Measurements from ENCODE around the gene CUX1.
"Not testable (repeated sequence)": the region's sequence is repeated elsewhere in the genome, so short reads cannot be mapped to it uniquely, and the experiment has no call there.

Gene CUX1

DNA sequence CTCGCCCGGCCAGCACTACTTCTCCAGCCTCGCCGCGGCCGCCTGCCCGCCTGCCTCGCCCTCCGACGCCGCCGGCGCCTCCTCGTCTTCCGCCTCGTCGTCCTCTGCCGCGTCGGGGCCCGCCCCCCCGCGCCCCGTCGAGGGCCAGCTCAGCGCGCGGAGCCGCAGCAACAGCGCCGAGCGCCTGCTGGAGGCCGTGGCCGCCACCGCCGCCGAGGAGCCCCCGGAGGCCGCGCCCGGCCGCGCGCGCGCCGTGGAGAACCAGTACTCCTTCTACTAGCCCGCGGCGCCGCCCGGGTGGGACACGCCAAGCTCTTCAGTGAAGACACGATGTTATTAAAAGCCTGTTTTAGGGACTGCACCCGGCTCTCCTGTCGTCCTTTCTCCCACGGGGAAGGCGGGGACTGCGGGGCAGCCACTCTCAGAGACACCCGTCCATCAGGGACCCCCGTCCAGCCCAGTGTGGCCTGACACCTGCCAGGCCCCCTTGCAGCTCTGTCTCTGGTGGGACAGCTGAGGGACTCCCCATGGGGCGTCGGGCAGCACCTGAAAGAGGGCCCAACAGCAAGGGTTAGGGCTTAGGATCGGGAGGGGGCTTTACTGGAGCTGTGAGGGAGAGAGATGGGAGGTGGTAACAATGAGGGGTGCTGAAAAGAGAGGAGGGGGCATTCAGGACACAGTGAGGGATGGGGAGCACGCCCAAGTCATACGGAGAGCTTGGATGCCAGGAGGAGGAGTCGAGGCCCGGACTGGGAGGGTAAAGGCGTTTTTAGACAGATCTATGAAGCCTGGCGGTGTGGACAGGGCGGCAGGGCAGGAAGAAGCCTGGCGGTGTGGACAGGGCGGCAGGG, 504.1 kb downstream of the CUX1 start:
- Mint-ChIP-seq H3K36me3 (ENCODE audit: low read depth) (peaks cover 62% of the 10 kb centered on the region), H3K4me1 (ENCODE audit: low read depth) (peaks cover 5% of the 10 kb centered on the region), H3K4me3 (no peak overlapping the region), H3K9me3 (no peaks in the 10 kb centered on the region), H3K27ac (no peak overlapping the region), H3K27me3 (peaks cover 1% of the 10 kb centered on the region)
- intact Hi-C loops (cut with micrococcal nuclease) = no loop called here

DNA sequence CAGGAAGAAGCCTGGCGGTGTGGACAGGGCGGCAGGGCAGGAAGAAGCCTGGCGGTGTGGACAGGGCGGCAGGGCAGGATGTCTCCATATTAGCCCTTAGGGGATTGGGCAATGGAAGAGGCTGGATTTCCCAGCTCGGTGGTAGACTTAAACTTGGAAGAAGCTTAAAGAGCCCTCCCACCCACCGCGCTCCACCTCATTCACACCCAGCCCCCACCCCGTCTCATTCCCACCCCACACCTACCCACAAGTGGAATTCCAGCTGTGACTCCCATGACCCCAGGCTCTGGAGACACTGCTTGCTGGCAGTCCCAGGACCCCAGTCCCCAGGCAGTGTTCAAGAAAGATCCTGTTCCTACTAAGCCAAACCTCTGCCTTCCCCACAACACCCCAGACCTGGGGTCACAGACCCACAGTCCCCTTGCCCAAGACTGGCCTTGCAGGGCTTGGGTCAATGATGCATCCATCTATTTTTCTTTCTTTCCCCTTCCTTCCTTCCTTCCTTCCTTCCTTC, 504.8 kb downstream of the CUX1 start:
- intact Hi-C loops (cut with micrococcal nuclease) = no loop called here
- no peaks in the 10 kb centered on the region for H3K9me3 Mint-ChIP-seq
- peaks cover 6% of the 10 kb centered on the region for H3K4me1 Mint-ChIP-seq (ENCODE audit: low read depth)
- H3K36me3 Mint-ChIP-seq (ENCODE audit: low read depth) = peaks cover 55% of the 10 kb centered on the region
- H3K27ac Mint-ChIP-seq = no peak overlapping the region
- H3K4me3 Mint-ChIP-seq = no peak overlapping the region
- H3K27me3 Mint-ChIP-seq = peaks cover 2% of the 10 kb centered on the region

DNA sequence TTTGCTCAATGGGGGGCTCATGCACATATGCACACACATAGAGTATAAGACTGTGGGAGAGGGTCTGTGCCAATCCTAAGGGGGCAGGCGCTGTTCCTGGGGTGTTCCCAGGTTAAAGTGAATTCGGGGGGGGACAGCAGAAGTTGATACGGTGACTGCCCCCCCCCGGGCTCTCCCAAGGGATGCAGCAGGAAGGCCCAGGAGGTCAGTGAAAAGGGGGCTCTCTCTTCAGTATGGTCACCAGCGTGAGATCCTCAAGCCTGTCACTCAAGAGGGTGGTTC, 506.4 kb downstream of the CUX1 start:
- no peak overlapping the region for H3K27ac Mint-ChIP-seq
- H3K4me3 Mint-ChIP-seq = no peak overlapping the region

DNA sequence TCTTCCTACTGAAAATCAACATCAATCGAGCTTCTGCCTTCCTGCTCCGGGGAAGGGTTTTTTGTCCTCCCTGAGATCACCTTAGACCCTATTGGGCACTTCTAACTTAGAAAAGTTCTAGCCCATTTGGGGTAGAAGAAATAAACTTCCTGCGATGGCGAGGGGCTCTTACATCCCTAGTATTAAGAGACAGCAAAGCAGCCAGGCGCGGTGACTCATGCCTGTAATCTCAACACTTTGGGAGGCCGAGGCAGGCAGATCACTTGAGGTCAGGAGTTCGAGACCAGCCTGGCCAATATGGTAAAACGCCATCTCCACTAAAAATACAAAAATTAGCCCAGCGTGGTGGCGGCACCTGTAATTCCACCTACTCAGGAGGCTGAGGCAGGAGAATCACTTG, 507.7 kb downstream of the CUX1 start:
- H3K4me1 Mint-ChIP-seq (ENCODE audit: low read depth) = peaks cover 17% of the 10 kb centered on the region
- H3K4me3 Mint-ChIP-seq; H3K27me3 Mint-ChIP-seq; H3K27ac Mint-ChIP-seq; intact Hi-C loops (cut with micrococcal nuclease); H3K9me3 Mint-ChIP-seq: not testable (repeated sequence)
- peaks cover 27% of the 10 kb centered on the region for H3K36me3 Mint-ChIP-seq (ENCODE audit: low read depth)

More for the DNA sequence above, 506.4 kb downstream of the CUX1 start:
- Mint-ChIP-seq H3K36me3 (ENCODE audit: low read depth) (peaks cover 39% of the 10 kb centered on the region), H3K4me1 (ENCODE audit: low read depth) (peaks cover 17% of the 10 kb centered on the region), H3K9me3 (no peaks in the 10 kb centered on the region), H3K27me3 (peaks cover 9% of the 10 kb centered on the region)
- intact Hi-C loops (cut with micrococcal nuclease) = no loop called here

DNA sequence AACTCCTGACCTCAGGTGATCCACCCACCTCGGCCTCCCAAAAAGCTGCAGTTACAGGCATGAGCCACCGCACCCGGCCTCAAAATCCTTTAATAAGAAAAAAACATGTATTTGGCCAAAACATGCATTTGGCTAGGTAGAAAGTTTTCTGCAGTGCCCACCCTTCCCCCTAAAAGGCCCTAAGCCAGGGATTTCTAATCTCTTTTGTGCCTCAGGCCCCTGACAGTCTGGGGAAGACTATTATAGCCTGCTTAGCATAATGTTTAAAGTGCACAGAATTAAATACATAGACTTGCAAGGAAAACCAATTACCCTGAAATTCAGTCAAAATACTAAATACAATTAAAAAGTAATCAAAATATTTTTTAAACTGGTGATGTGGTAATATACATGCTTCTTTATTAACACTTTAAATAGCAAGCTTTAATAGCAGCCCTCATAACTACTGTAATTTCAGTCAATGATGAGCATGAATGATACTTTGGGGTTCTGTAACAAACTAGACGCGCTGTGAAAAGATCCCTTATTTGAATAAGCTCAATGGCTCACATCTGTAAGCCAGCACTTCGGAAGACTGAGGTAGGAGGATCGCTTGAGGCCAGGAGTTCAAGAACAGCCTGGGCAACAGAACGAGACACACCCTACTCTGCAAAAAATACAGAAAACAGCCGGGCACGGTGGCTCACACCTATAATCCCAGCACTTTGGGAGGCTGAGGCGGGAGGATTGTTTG, 508.9 kb downstream of the CUX1 start:
- peaks cover 17% of the 10 kb centered on the region for H3K4me1 Mint-ChIP-seq (ENCODE audit: low read depth)
- peaks cover 9% of the 10 kb centered on the region for H3K27me3 Mint-ChIP-seq
- H3K9me3 Mint-ChIP-seq = no peaks in the 10 kb centered on the region
- H3K36me3 Mint-ChIP-seq (ENCODE audit: low read depth) = peaks cover 15% of the 10 kb centered on the region
- intact Hi-C loops (cut with micrococcal nuclease) = no loop called here
- no peak overlapping the region for H3K4me3 Mint-ChIP-seq
- H3K27ac Mint-ChIP-seq = no peak overlapping the region

DNA sequence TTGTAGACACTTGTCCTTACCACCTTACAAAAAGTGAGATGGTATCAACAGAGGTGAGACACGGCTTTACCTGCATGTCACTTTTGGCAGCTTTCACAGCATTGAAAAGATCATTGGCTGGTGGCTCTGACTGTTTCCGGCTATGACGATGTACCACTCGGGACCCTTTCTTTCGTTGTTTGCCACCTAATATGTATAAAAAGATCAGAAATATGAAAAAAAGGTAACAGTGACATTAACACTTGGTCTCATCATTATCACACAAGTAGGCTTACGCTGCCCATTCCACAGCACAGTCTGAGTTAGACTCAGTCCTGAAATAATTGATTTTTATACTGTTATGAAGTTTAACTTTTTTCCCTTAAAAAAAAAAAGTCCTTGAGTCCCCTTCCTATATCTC, 509.8 kb downstream of the CUX1 start:
- H3K27me3 Mint-ChIP-seq; H3K9me3 Mint-ChIP-seq; intact Hi-C loops (cut with micrococcal nuclease); H3K27ac Mint-ChIP-seq; H3K4me3 Mint-ChIP-seq; H3K36me3 Mint-ChIP-seq (ENCODE audit: low read depth): not testable (repeated sequence)
- peaks cover 11% of the 10 kb centered on the region for H3K4me1 Mint-ChIP-seq (ENCODE audit: low read depth)

DNA sequence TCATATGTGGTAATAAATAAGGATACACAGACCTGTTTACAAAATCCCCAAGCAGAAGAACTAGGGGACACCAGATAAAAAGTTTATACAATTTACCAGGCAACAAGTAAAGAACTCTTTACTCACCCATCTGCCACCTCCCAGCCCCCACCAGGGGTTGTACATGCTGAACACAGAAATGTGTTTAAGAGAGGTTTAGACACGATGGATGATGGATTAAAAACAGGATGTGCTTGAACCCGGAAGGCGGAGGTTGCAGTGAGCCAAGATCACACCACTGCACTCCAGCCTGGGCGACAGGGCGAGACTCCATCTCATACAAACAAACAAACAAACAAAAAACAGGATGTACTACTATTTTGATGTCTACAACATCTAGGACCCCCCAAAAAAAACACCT, 511.4 kb downstream of the CUX1 start:
- H3K27ac Mint-ChIP-seq = not testable (repeated sequence)

DNA sequence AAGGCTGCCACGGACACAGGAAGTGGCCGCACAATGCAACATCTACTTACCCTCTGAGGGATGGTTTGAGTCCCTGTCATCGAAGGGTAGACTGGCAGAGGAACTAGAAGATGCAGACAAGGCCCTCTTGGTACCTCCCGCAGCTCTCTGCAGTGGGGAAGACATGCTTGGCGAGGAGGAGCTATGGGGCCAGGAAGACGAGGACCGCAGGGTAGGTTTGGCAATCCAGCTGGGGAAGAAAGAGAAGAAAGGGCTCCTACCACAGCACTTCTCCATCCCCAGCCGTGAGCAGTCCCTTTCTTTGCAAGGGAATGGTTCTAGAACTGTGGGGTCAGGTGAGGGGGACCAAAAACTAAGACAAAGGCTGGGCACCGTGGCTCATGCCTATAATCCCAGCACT, 511.9 kb downstream of the CUX1 start:
- Mint-ChIP-seq H3K27me3 (peaks cover 11% of the 10 kb centered on the region), H3K4me1 (ENCODE audit: low read depth) (peaks cover 11% of the 10 kb centered on the region)
- H3K9me3 Mint-ChIP-seq; H3K4me3 Mint-ChIP-seq; intact Hi-C loops (cut with micrococcal nuclease); H3K27ac Mint-ChIP-seq; H3K36me3 Mint-ChIP-seq (ENCODE audit: low read depth): not testable (repeated sequence)

More for the DNA sequence above, 511.4 kb downstream of the CUX1 start:
- intact Hi-C loops (cut with micrococcal nuclease); H3K4me3 Mint-ChIP-seq; H3K9me3 Mint-ChIP-seq; H3K36me3 Mint-ChIP-seq (ENCODE audit: low read depth): not testable (repeated sequence)
- H3K27me3 Mint-ChIP-seq = peaks cover 11% of the 10 kb centered on the region
- peaks cover 11% of the 10 kb centered on the region for H3K4me1 Mint-ChIP-seq (ENCODE audit: low read depth)

DNA sequence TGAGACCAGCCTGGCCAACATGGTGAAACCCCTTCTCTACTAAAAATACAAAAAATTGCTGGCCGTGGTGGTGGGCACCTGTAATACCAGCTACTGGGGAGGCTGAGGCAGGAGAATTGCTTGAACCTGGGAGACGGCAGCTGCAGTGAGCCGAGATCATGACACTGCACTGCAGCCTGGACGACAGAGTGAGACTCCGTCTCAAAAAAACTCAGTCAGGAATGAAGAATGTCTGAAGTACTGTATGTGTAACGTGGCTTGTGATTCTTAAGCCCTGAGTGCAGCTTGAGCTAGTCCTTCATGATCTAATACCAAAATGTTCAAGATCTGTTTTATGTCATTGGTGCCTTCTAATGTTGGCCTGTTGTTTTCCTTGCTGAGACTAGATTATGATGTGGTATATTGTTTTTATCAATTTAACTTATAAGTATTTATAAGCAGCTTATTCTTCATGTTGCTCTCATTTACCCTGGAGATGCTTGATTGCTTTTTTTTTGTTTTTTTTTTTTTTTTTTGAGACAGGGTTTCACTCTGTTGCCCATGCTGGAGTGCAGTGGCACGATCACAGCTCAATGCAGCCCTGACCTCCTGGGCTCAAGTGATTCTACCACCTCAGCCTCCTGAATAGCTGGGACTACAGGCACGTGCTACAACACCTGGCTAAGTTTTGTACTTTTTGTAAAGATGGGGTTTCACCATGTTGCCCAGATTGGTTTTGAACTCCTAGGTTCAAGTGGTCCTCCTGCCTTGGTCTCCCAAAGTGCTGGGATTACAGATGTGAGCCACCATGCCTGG, 513.4 kb downstream of the CUX1 start:
- H3K9me3 Mint-ChIP-seq; intact Hi-C loops (cut with micrococcal nuclease); H3K36me3 Mint-ChIP-seq (ENCODE audit: low read depth); H3K4me3 Mint-ChIP-seq; H3K27ac Mint-ChIP-seq: not testable (repeated sequence)
- Mint-ChIP-seq H3K4me1 (ENCODE audit: low read depth) (peaks cover 11% of the 10 kb centered on the region), H3K27me3 (peaks cover 11% of the 10 kb centered on the region)
